Stimulated activated CD4-positive, alpha-beta T cell treated with anti-CD3 and anti-CD28 coated beads, Interleukin-2, amount 100 ng/mL, for 24 hours (primary cell): ENCODE measurements around the gene TMEM8B.

Experiments
- DNase-seq, 2 donors: peaks; one replicate each; pipeline ENCODE4 v3.0.0-alpha.2; 2020

Gene TMEM8B

GRCh38 chr9:35812025-35812602 lies 16.9 kb upstream of the TMEM8B start, which contains the start of gene SPAG8:
Gene SPAG8, minus strand, starts transcription at chr9:35812262. Its CDS starts 115 bp downstream, at chr9:35812147.
- DNase-seq, result peak; percentile 90 to 94

- no peak for DNase-seq
These were observed 15.5 kb upstream of the TMEM8B start for GRCh38 chr9:35813434-35814105.

- DNase-seq, result peak; percentile 44 to 52
These were observed 14.8 kb upstream of the TMEM8B start for GRCh38 chr9:35814106-35814840.

- DNase-seq, result peak; percentile 98 to 99
These were observed 14.0 kb upstream of the TMEM8B start, which contains the start of gene HINT2 for GRCh38 chr9:35814841-35815543. Gene HINT2, minus strand, starts transcription at chr9:35815042. Its CDS starts 63 bp downstream, at chr9:35814979.

GRCh38 chr9:35816708-35817107 lies 12.3 kb upstream of the TMEM8B start:
- DNase-seq, result no peak

- DNase-seq, result no peak
These were observed 10.7 kb upstream of the TMEM8B start for GRCh38 chr9:35818341-35818740.

GRCh38 chr9:35820076-35820475 lies 9.0 kb upstream of the TMEM8B start:
- DNase-seq, result no peak

- DNase-seq, result no peak
These were observed 6.1 kb upstream of the TMEM8B start for GRCh38 chr9:35822926-35823325.

GRCh38 chr9:35826071-35826701 lies 2.8 kb upstream of the TMEM8B start:
- DNase-seq, result peak; percentile 22 to 37

- DNase-seq, result no peak
These were observed 1.5 kb upstream of the TMEM8B start for GRCh38 chr9:35827486-35827885.

GRCh38 chr9:35828716-35829083 lies 328 bp upstream of the TMEM8B start, which contains the start of gene FAM221B:
Gene FAM221B, minus strand, starts transcription at chr9:35828732. Its CDS starts 2,571 bp downstream, at chr9:35826161.
- DNase-seq, result peak; percentile 39 to 43

- no peak for DNase-seq
These were observed 702 bp downstream of the TMEM8B start for GRCh38 chr9:35829764-35830096.

- DNase-seq, result no peak
These were observed 2.0 kb downstream of the TMEM8B start for GRCh38 chr9:35831040-35831439.

- DNase-seq, result no peak
These were observed 3.8 kb downstream of the TMEM8B start for GRCh38 chr9:35832814-35833213.

- no peak for DNase-seq
These were observed 5.5 kb downstream of the TMEM8B start for GRCh38 chr9:35834260-35835215.

GRCh38 chr9:35835216-35835632 lies 6.2 kb downstream of the TMEM8B start:
- DNase-seq, result no peak

GRCh38 chr9:35835766-35836165 lies 6.7 kb downstream of the TMEM8B start:
- no peak for DNase-seq

GRCh38 chr9:35836595-35836994 lies 7.6 kb downstream of the TMEM8B start:
- no peak for DNase-seq

- DNase-seq, result no peak
These were observed 10.9 kb downstream of the TMEM8B start for GRCh38 chr9:35839926-35840325.

- DNase-seq, result no peak
These were observed 12.0 kb downstream of the TMEM8B start for GRCh38 chr9:35840881-35841644.

GRCh38 chr9:35841645-35841900 lies 12.5 kb downstream of the TMEM8B start:
- no peak for DNase-seq
